GM21447 (cell line): ENCODE data around the gene ELOVL1.
"Not testable (repeated sequence)": the region's sequence is repeated elsewhere in the genome, so short reads cannot be mapped to it uniquely, and the experiment has no call there.

Source experiments
- ATAC-seq: cut with Tn5 transposase; IDR thresholded peaks from one replicate; pipeline ENCODE4 v1.9.1; 2021; ENCODE audit not compliant: unreplicated experiment

ELOVL1 gene

DNA sequence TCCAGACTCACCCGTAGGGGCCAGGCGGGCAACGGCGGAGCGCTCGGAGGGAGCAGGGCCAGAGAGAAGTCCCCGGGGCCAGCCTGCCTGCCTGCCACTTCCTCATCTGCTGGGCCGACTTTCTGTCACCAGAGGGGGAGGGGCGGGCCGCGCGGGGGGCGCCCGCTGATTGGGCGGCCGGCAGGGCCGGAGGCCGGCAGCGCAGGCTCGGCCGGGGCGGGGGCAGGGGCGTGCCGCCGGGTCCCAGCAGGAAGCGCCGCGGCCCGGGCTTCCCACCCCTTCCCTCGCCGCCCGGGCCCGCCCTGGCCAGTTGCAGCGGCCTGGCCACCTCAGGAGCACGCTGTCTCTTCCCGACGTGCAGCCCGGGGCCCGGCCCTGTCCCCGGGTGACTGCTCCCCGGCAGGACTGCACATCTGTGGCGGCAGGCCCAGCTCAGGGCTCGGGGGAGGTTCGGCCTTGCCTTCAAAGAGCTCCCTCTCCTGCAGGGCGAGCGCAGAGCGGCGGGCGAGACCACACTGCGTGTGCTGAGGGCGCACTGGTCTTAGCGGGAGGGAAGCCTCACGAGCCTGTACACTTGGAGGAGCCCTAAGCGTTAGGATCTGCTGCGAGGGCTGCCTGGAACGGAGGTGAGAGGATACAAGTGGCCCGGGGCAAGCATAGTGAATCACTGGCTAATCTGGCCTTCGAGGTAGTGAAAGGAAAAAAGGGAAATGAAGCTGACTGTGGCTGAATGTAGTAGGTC is at the start of gene ELOVL1:
ELOVL1 (minus strand) TSS at position 108 of the 742 bp plus-strand sequence. CDS start 2,402 bp downstream, outside the sequence.
- peak; percentile 70 for ATAC-seq

GRCh38 chr1:43415901-43416300 is 48.1 kb upstream of the ELOVL1 start:
- no peak for ATAC-seq

- ATAC-seq: no peak
Observed at GRCh38 chr1:43414634-43415223, 46.9 kb upstream of the ELOVL1 start.

- not testable (repeated sequence) for ATAC-seq
Observed at GRCh38 chr1:43413426-43413825, 45.6 kb upstream of the ELOVL1 start.

DNA sequence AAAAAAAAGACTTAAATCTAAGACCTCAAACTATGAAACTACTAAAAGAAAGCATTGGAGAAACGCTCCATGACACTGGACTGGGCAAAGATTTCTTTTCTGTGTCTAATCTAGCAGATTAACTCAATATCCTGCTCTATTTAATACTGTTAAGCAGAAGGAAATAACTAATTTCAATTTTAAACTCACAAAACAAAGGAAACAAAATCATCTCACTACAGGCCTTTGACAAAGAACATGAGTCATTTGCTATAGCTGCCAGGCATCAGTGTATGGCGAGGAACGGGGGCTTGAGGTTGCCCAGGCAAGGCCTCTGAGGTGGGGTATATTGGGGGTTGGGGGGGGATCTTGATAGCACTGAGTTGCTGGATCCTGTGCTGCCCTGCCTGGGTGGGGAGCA is 42.8 kb upstream of the ELOVL1 start:
- ATAC-seq: no peak

DNA sequence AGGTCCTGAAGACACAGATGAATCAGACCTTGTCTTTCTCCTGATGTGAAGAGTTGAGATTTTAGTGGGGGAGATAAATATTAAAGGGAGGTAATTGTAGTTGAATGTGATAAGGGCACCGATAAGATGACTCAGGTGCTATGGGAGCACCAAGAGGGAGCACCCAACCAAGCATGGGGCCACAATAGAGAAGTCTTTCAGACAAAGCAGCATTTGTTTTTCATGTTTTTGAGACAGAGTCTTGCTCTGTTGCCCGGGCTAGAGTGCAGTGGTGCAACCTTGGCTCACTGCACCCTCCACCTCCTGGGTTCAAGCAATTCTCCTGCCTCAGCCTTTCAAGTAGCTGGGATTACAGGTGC is 38.0 kb upstream of the ELOVL1 start:
- no peak for ATAC-seq

GRCh38 chr1:43405219-43405875 is 37.5 kb upstream of the ELOVL1 start:
- no peak for ATAC-seq

GRCh38 chr1:43404353-43404752 is 36.5 kb upstream of the ELOVL1 start:
- ATAC-seq: no peak

DNA sequence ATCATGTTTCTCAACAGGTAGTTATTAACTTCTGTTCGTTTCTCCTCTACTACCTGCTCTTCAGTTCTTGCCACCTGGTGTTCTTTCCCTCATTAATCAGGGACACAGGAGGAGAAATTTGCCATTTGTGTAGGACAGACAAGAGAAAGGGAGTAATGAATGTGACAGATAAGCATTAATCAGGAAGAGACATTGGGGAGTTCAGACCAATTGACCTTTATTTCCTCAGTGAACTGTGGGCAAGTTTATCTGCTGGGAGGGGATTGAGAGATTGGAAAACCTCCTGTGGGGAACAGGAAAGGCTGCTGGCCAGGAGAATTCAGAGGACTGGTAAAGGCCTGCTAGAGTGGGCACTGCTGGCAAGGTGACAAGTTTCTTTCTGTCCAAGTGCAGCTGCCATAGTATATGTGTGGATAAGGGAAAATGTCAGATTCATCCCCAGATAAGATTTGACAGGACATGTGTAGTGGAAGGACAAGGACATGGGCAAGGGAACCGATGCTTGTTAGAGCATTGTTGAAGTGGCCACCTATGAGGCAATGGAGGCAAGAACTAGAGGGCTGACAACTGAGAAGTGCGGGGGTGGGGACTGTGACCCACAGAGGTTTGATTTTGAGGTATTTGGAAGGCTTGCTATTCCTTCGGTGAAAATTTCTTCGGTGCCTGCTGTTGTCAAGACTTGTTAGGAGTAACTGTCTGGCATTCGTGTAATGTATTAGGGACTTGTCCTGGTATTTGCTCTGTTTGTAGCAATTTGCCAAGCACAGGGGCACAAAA is 34.5 kb upstream of the ELOVL1 start:
- ATAC-seq: no peak

GRCh38 chr1:43400441-43400840 is 32.6 kb upstream of the ELOVL1 start:
- ATAC-seq: not testable (repeated sequence)

DNA sequence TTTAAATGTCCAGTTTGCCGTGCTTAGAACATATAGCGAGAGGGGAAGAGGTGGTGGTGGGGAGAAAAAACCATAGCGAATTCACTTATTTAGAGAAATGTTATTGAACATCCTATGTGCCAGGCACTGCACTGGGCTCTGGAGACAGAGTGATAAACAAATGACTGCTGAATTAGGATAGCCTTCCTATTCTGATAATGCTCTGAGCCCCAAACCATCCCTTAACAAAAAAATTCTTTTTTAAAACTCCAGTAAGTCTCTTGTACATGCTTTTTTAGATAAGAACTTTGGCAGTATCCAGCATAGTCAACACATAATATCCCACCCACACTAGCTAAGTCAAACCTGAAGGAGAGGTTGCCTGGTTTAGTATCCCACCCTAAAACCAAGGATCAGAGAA is 30.4 kb upstream of the ELOVL1 start:
- no peak for ATAC-seq

DNA sequence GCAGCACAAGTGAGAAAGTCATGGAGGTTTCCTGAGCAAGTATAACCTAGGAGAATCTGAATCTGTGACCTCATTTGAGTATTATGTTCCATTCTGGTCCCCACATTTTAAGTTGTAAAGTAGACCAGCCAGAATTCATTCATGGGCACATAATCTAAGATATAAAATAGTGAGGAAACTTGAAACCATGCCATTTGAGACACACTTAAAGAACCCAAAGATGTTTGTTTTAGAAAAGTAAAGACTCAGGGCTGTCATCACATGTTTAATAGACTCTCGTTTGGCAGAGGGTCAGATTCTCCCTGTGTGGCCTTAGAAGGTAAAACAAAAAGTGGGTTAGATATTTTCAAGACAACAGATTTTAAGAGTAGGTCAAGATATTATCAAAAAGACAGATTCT is 28.2 kb upstream of the ELOVL1 start:
- ATAC-seq: no peak

- no peak for ATAC-seq
Observed at GRCh38 chr1:43395523-43395922, 27.7 kb upstream of the ELOVL1 start.

- no peak for ATAC-seq
Observed at GRCh38 chr1:43392702-43393101, 24.9 kb upstream of the ELOVL1 start.

- ATAC-seq: peak; percentile 95
Observed at GRCh38 chr1:43389326-43390313, 21.8 kb upstream of the ELOVL1 start, which contains the start of the genes MED8 and SZT2. MED8 (minus strand) TSS chr1:43389800; CDS start chr1:43389764, 36 bp downstream. SZT2 (plus strand) TSS chr1:43389899; CDS start chr1:43389969, 70 bp downstream.

GRCh38 chr1:43388613-43389012 is 20.8 kb upstream of the ELOVL1 start:
- ATAC-seq: no peak

- no peak for ATAC-seq
Observed at GRCh38 chr1:43387976-43388599, 20.3 kb upstream of the ELOVL1 start.

- ATAC-seq: no peak
Observed at GRCh38 chr1:43386676-43387075, 18.9 kb upstream of the ELOVL1 start.

DNA sequence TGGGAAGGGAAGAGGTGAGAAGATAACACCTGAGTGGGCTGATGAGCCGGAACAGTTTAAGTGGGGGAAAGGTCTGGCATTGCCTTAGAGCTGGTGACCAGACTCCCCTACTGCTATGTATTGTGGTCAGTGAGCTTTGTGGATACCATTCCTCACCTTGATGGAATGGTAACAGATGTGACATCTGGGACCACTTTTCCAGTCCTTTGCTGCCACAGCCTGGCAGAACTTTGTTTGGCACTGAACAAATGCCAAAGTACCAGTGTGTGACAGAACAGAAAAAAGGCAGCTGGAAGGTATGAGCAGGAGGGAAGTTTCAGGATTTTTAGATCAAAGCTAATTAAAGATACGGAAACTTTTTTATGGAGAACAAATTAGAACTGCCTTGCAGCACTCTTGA is 15.6 kb upstream of the ELOVL1 start:
- ATAC-seq: no peak
